Osteoblast (primary cell): ENCODE results near the gene FAM177B. TPM values are rescaled to one million over a fixed set of nuclear protein-coding genes. Genes with fewer than 3 reads are reported as not detected.

ENCODE experiments used
- DNase-seq: peaks from one replicate; pipeline ENCODE4 v3.0.0; 2011; ENCODE audit warnings: low spot score, mixed read lengths; ENCODE audit not compliant: insufficient read length; ENCODE audit errors: missing footprints
- H2AFZ ChIP-seq: 2 replicates; pipeline ENCODE4 v1.6.0; 2011; ENCODE audit warnings: mild to moderate bottlenecking, low read length
- H3K27ac ChIP-seq: 2 replicates; pipeline ENCODE4 v1.5.1; 2011; ENCODE audit warnings: mild to moderate bottlenecking, low read depth, low read length, moderate library complexity
- H3K27me3 ChIP-seq: 2 replicates; pipeline ENCODE4 v1.6.0; 2012; ENCODE audit warnings: mild to moderate bottlenecking, control low read depth, inconsistent platforms, low read length, moderate library complexity; ENCODE audit not compliant: insufficient read depth
- H3K36me3 ChIP-seq: 2 replicates; pipeline ENCODE4 v1.5.1; 2011; ENCODE audit warnings: mild to moderate bottlenecking, low read length, control low read depth, moderate library complexity; ENCODE audit not compliant: insufficient read depth
- H3K4me1 ChIP-seq: 2 replicates; pipeline ENCODE4 v1.5.1; 2011; ENCODE audit warnings: mild to moderate bottlenecking, low read length, control low read depth, moderate library complexity; ENCODE audit not compliant: insufficient read depth
- H3K4me2 ChIP-seq: 2 replicates; pipeline ENCODE4 v1.6.0; 2011; ENCODE audit warnings: mild to moderate bottlenecking, low read length; ENCODE audit not compliant: insufficient read depth
- H3K4me3 ChIP-seq: fragments of 200-600 bp; sonication (generic); 3 replicates; pipeline ENCODE4 v1.5.1; 2012; ENCODE audit warnings: mild to moderate bottlenecking, low read length, inconsistent platforms; ENCODE audit not compliant: insufficient read depth
- H3K79me2 ChIP-seq: 2 replicates; pipeline ENCODE4 v1.6.0; 2012; ENCODE audit warnings: mild to moderate bottlenecking, low read length, control low read depth, inconsistent platforms; ENCODE audit not compliant: insufficient read depth
- H3K9me3 ChIP-seq: 2 replicates; pipeline ENCODE4 v1.5.1; 2011; ENCODE audit warnings: low read depth, low read length, control low read depth
- H4K20me1 ChIP-seq: 2 replicates; pipeline ENCODE4 v1.6.0; 2012; ENCODE audit warnings: mild to moderate bottlenecking, low read length, control low read depth; ENCODE audit not compliant: insufficient read depth
- CTCF ChIP-seq: IDR thresholded peaks from 2 replicates; pipeline ENCODE4 v1.5.1; 2011; ENCODE audit warnings: mild to moderate bottlenecking, low read depth, low read length, moderate library complexity; ENCODE audit errors: extremely low read depth
- total RNA-seq: library from RNA; depleted of rRNA; stranded (reverse); fragments of >200 nt; gene quantifications from 2 replicates; pipeline ENCODE4 v1.2.3, GENCODE V29; 2012

FAM177B gene
- total RNA-seq, 1 donor = not detected

- H4K20me1 ChIP-seq = no peaks in the 10 kb centered on the region
- no peaks in the 10 kb centered on the region for H3K9me3 ChIP-seq
- TF ChIP-seq CTCF = no peak
- no peak overlapping the region for H3K27ac ChIP-seq
- H3K4me2 ChIP-seq = no peak overlapping the region
- H3K36me3 ChIP-seq = no peaks in the 10 kb centered on the region
- H3K27me3 ChIP-seq = peaks cover 28% of the 10 kb centered on the region
- no peak overlapping the region for H2AFZ ChIP-seq
- no peak overlapping the region for H3K4me3 ChIP-seq
- no peaks in the 10 kb centered on the region for H3K79me2 ChIP-seq
- H3K4me1 ChIP-seq = no peaks in the 10 kb centered on the region
- DNase-seq = no peak
Measured at GRCh38 chr1:222786121-222786520, 49.1 kb downstream of the FAM177B start.

- no peak overlapping the region for H3K27ac ChIP-seq
Measured at GRCh38 chr1:222787729-222788128, 50.7 kb downstream of the FAM177B start.

GRCh38 chr1:222788402-222789156 is 51.6 kb downstream of the FAM177B start:
- DNase-seq = no peak
- Histone ChIP-seq H2AFZ (no peak overlapping the region), H3K4me2 (no peak overlapping the region), H3K27ac (no peak overlapping the region), H3K4me3 (no peak overlapping the region), H3K79me2 (no peaks in the 10 kb centered on the region), H4K20me1 (no peaks in the 10 kb centered on the region), H3K27me3 (peaks cover 31% of the 10 kb centered on the region), H3K4me1 (no peaks in the 10 kb centered on the region), H3K36me3 (no peaks in the 10 kb centered on the region), H3K9me3 (no peaks in the 10 kb centered on the region)
- no peak for TF ChIP-seq CTCF

More at GRCh38 chr1:222787729-222788128, 50.7 kb downstream of the FAM177B start:
- Histone ChIP-seq H3K4me3 (no peak overlapping the region), H3K27me3 (peaks cover 28% of the 10 kb centered on the region), H2AFZ (no peak overlapping the region), H3K9me3 (no peaks in the 10 kb centered on the region), H3K36me3 (no peaks in the 10 kb centered on the region), H3K4me1 (no peaks in the 10 kb centered on the region), H3K79me2 (no peaks in the 10 kb centered on the region), H3K4me2 (no peak overlapping the region), H4K20me1 (no peaks in the 10 kb centered on the region)
- no peak for DNase-seq
- TF ChIP-seq CTCF = no peak

- Histone ChIP-seq H3K79me2 (no peaks in the 10 kb centered on the region), H3K27ac (no peak overlapping the region), H2AFZ (no peak overlapping the region), H3K4me1 (no peaks in the 10 kb centered on the region), H3K27me3 (peaks cover 18% of the 10 kb centered on the region), H3K36me3 (no peaks in the 10 kb centered on the region), H3K4me2 (no peak overlapping the region), H3K4me3 (no peak overlapping the region), H4K20me1 (no peaks in the 10 kb centered on the region), H3K9me3 (no peaks in the 10 kb centered on the region)
- no peak for DNase-seq
- no peak for TF ChIP-seq CTCF
Measured at GRCh38 chr1:222790115-222790514, 53.1 kb downstream of the FAM177B start.
